Measurements from ENCODE around the gene DUSP18.

Gene DUSP18

DNA sequence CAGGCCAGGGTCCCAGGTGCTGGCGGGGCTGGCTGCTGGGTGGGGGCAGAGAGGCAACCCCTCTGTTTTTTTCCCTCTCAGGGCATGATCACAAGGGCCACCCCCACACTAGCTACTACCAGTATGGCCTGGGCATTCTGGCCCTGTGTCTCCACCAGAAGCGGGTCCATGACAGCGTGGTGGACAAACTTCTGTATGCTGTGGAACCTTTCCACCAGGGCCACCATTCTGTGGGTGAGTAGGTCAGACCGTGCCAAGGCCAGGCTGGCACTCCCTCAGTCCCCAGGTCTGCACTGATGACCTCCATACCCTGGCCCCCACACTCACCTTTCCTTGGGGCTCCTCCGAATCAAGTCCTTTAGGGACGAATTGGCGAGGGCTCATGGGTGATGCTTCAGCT is 53.4 kb downstream of the DUSP18 start:
- H3K27ac ChIP-seq = no peak overlapping the region
- peaks cover 0 to 2% of the 10 kb centered on the region in 2 experiments for H3K4me1 ChIP-seq (ENCODE audit: control insufficient read depth in 1 of 2, insufficient read depth in 1 of 2, low read depth in 1 of 2, low read length in 1 of 2)
- TF ChIP-seq, protein P1, sequence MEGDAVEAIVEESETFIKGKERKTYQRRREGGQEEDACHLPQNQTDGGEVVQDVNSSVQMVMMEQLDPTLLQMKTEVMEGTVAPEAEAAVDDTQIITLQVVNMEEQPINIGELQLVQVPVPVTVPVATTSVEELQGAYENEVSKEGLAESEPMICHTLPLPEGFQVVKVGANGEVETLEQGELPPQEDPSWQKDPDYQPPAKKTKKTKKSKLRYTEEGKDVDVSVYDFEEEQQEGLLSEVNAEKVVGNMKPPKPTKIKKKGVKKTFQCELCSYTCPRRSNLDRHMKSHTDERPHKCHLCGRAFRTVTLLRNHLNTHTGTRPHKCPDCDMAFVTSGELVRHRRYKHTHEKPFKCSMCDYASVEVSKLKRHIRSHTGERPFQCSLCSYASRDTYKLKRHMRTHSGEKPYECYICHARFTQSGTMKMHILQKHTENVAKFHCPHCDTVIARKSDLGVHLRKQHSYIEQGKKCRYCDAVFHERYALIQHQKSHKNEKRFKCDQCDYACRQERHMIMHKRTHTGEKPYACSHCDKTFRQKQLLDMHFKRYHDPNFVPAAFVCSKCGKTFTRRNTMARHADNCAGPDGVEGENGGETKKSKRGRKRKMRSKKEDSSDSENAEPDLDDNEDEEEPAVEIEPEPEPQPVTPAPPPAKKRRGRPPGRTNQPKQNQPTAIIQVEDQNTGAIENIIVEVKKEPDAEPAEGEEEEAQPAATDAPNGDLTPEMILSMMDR (IDR thresholded peaks at IDR 0.05) = no peak
- H3K4me3 ChIP-seq (ENCODE audit: low read depth in 1 of 2, low read length in 1 of 2) = no peak overlapping the region
- no peaks in the 10 kb centered on the region for H3K36me3 ChIP-seq
- H3K27me3 ChIP-seq = peaks cover 13% of the 10 kb centered on the region
- H3K9me3 ChIP-seq = no peaks in the 10 kb centered on the region

DNA sequence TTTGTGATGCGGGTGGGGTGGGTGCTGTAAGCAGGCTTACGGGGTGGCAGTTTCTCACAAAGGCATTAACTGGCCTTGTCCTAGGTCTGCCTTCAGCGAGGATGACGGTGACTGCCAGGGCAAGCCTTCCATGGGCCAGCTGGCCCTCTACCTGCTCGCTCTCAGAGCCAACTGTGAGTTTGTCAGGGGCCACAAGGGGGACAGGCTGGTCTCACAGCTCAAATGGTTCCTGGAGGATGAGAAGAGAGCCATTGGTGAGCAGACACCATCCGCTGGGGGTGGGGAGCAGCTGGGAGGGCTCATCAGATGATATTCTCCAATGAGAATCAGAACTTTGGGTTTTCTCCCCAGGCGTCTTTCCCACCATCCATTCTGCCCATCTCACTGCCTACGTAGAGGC is 54.9 kb downstream of the DUSP18 start:
- H3K27me3 ChIP-seq = peaks cover 15% of the 10 kb centered on the region
- H3K27ac ChIP-seq = no peak overlapping the region
- no peaks in the 10 kb centered on the region for H3K36me3 ChIP-seq
- H3K9me3 ChIP-seq = no peaks in the 10 kb centered on the region
- no peak overlapping the region for H3K4me3 ChIP-seq (ENCODE audit: low read depth in 1 of 2, low read length in 1 of 2)
- H3K4me1 ChIP-seq (ENCODE audit: control insufficient read depth in 1 of 2, insufficient read depth in 1 of 2, low read depth in 1 of 2, low read length in 1 of 2) = peaks cover 0 to 8% of the 10 kb centered on the region in 2 experiments
- TF ChIP-seq, protein P1 (IDR thresholded peaks at IDR 0.05) = no peak
